GM12872 (cell line): ENCODE measurements around the gene CSPG4.

Experiments
- CTCF ChIP-seq: IDR thresholded peaks from 3 replicates; pipeline ENCODE4 v1.5.1; 2011; ENCODE audit warnings: low read depth, mild to moderate bottlenecking, low read length, moderate library complexity; ENCODE audit not compliant: insufficient read depth

The CSPG4 gene

GRCh38 chr15:75713338-75713895 lies 769 bp upstream of the CSPG4 start:
- TF ChIP-seq CTCF = no peak

GRCh38 chr15:75706682-75706954 lies 6.0 kb downstream of the CSPG4 start:
- no peak for TF ChIP-seq CTCF

GRCh38 chr15:75705854-75706681 lies 6.6 kb downstream of the CSPG4 start:
- no peak for TF ChIP-seq CTCF

GRCh38 chr15:75704618-75705017 lies 8.0 kb downstream of the CSPG4 start:
- no peak for TF ChIP-seq CTCF

GRCh38 chr15:75704263-75704615 lies 8.4 kb downstream of the CSPG4 start:
- TF ChIP-seq CTCF = no peak

GRCh38 chr15:75702436-75702835 lies 10.2 kb downstream of the CSPG4 start:
- no peak for TF ChIP-seq CTCF

- no peak for TF ChIP-seq CTCF
Observed at GRCh38 chr15:75697523-75697922, 15.1 kb downstream of the CSPG4 start.

- no peak for TF ChIP-seq CTCF
Observed at GRCh38 chr15:75696854-75697259, 15.8 kb downstream of the CSPG4 start.
